SK-N-MC (cell line): ENCODE data around the gene DIP2C.

Source experiments
- EZH2 ChIP-seq: fragments of 200-600 bp; sonication (generic); IDR thresholded peaks from one replicate; pipeline ENCODE4 v1.6.1; 2017; ENCODE audit warnings: antibody characterized with exemption
- FOXP2 ChIP-seq: optimal IDR thresholded peaks from 2 replicates; pipeline ENCODE3; 2011; ENCODE audit warnings: mild to moderate bottlenecking, moderate library complexity; ENCODE audit not compliant: insufficient read depth; ENCODE audit errors: extremely low read length, control extremely low read depth
- POLR2AphosphoS5 ChIP-seq: IDR thresholded peaks from 2 replicates; pipeline ENCODE4 v1.6.1; 2012; ENCODE audit warnings: mild to moderate bottlenecking, low read depth, low read length, borderline replicate concordance

GRCh38 chr10:317926-318325 is 371.5 kb downstream of the DIP2C start:
- TF ChIP-seq EZH2 (no peak), POLR2AphosphoS5 (no peak), FOXP2 (no peak)
